Activated CD4-positive, alpha-beta T cell treated with anti-CD3 and anti-CD28 coated beads, Interleukin-2, amount 50 U/mL, for 24 hours (primary cell): Measurements from ENCODE around the gene NINL.
A peak's percentile ranks its signal among the peaks of the same experiment; 100 is the strongest.

Source experiments
- DNase-seq, 2 donors: peaks; one replicate each; pipeline ENCODE4 v3.0.0-alpha.2; 2020; ENCODE audit warnings: low read depth in 1 of 2, low spot score in 1 of 2

Gene NINL

GRCh38 chr20:25418776-25419175 lies 166.6 kb downstream of the NINL start:
- DNase-seq, result no peak

GRCh38 chr20:25408890-25409289 lies 176.4 kb downstream of the NINL start:
- DNase-seq, result no peak

GRCh38 chr20:25408170-25408547 lies 177.2 kb downstream of the NINL start:
- DNase-seq, result no peak

- peak; percentile 72 to 78 for DNase-seq
Observed at GRCh38 chr20:25407311-25408169, 177.8 kb downstream of the NINL start, which contains the start of gene GINS1. Gene GINS1, plus strand, starts transcription at chr20:25407673. Its CDS starts 148 bp downstream, at chr20:25407821.
